Gastrocnemius medialis (tissue), 4 donors: ENCODE measurements around the gene RAD51B. TPM values are rescaled to one million over a fixed set of nuclear protein-coding genes. Genes with fewer than 3 reads are reported as not detected.

Experiments
- ATAC-seq, 2 donors: fragments of 150-250 bp; one replicate each; pipeline ENCODE4 v1.9.1; 2016
- DNase-seq, 2 donors: peaks; one replicate each; pipeline ENCODE4 v3.0.0-alpha.2; 2019
- H3K27ac ChIP-seq, 4 donors: fragments of 200-600 bp; sonication (generic); 1 replicate in 1 of 4; 2 replicates in 3 of 4; pipeline ENCODE4 v1.5.1; 2016 to 2018; ENCODE audit warnings: mild to moderate bottlenecking in 2 of 4, moderate library complexity in 1 of 4
- H3K27me3 ChIP-seq, 3 donors: fragments of 200-600 bp; sonication (generic) in 2 of 3; 1 replicate in 1 of 3; 2 replicates in 2 of 3; pipeline versions ENCODE4 v1.5.1 to v1.6.0; 2016 to 2019; ENCODE audit warnings: mild to moderate bottlenecking in 1 of 3, moderate library complexity in 1 of 3
- H3K36me3 ChIP-seq, 2 donors: fragments of 200-600 bp; sonication (generic) in 1 of 2; one replicate each; pipeline ENCODE4 v1.5.1; 2017 to 2018
- H3K4me1 ChIP-seq, 2 donors: fragments of 200-600 bp; sonication (generic) in 1 of 2; one replicate each; pipeline ENCODE4 v1.5.1; 2016 to 2017; ENCODE audit warnings: mild to moderate bottlenecking in 2 of 2
- H3K4me3 ChIP-seq, 4 donors: fragments of 200-600 bp; sonication (generic) in 3 of 4; 1 replicate in 1 of 4; 2 replicates in 3 of 4; pipeline ENCODE4 v1.5.1; 2016 to 2019; ENCODE audit warnings: mild to moderate bottlenecking in 2 of 4
- H3K9me3 ChIP-seq, 3 donors: fragments of 200-600 bp; sonication (generic) in 2 of 3; 1 replicate in 1 of 3; 2 replicates in 2 of 3; pipeline ENCODE4 v1.5.1; 2016 to 2019
- CTCF ChIP-seq, 5 experiments: fragments of 450-650 bp in 3 of 5; fragments of 200-600 bp in 2 of 5; sonication (generic) in 2 of 5; IDR thresholded peaks in 4 of 5; conservative IDR thresholded peaks in 1 of 5; 1 replicate in 4 of 5; 2 replicates in 1 of 5; pipeline ENCODE4 v1.5.1; 2016 to 2019; ENCODE audit warnings: antibody characterized with exemption in 5 of 5, mild to moderate bottlenecking in 3 of 5, moderate library complexity in 3 of 5
- POLR2A ChIP-seq, 2 donors: fragments of 450-650 bp; IDR thresholded peaks; one replicate each; pipeline ENCODE4 v1.6.1; 2017; ENCODE audit warnings: antibody characterized with exemption in 2 of 2, mild to moderate bottlenecking in 2 of 2, moderate library complexity in 2 of 2
- in situ Hi-C, 4 donors: fragments of 200-750 bp; cut with MboI; loops; one replicate each; pipeline versions ENCODE4 v1.15.0 to v1.8.0; 2017; ENCODE audit warnings: low sequenced_read_pairs in 4 of 4
- intact Hi-C: fragments of 100-400 bp; cut with DNase I; formaldehyde crosslinking; loops from one replicate; pipeline ENCODE4 v1.15.1; 2023; ENCODE audit warnings: low total_unique reads
- total RNA-seq, 4 donors: library from RNA; depleted of rRNA; stranded (reverse); fragments of >200 nt; gene quantifications; one replicate each; pipeline versions ENCODE4 v1.1.0 to v1.2.3, GENCODE V29; 2016

The RAD51B gene
- total RNA-seq, 4 donors from 2014 or later = 1.6 to 3.3 (median 2.4) TPM

GRCh38 chr14:68687746-68688145 lies 868.2 kb downstream of the RAD51B start:
- H3K27me3 ChIP-seq = no peaks in the 10 kb centered on the region
- H3K4me3 ChIP-seq = no peak overlapping the region
- H3K9me3 ChIP-seq = no peaks in the 10 kb centered on the region
- peaks cover 13 to 17% of the 10 kb centered on the region in 2 donors for H3K4me1 ChIP-seq
- DNase-seq (no peak), ATAC-seq (no peak)
- in situ Hi-C loops = no loop called here
- H3K27ac ChIP-seq = no peak overlapping the region
- intact Hi-C loops = no loop called here
- no peaks in the 10 kb centered on the region for H3K36me3 ChIP-seq
- TF ChIP-seq CTCF (IDR thresholded peaks at IDR 0.05 in 4 of 5, conservative IDR thresholded peaks at IDR 0.05 in 1 of 5) = no peak

- H3K4me1 ChIP-seq = peaks cover 7 to 11% of the 10 kb centered on the region in 2 donors
- intact Hi-C loops = no loop called here
- in situ Hi-C loops = no loop called here
- no peaks in the 10 kb centered on the region for H3K27me3 ChIP-seq
- DNase-seq (no peak), ATAC-seq (no peak)
- H3K36me3 ChIP-seq = no peaks in the 10 kb centered on the region
- H3K27ac ChIP-seq = no peak overlapping the region
- no peaks in the 10 kb centered on the region for H3K9me3 ChIP-seq
- no peak overlapping the region for H3K4me3 ChIP-seq
- TF ChIP-seq CTCF (IDR thresholded peaks at IDR 0.05 in 4 of 5, conservative IDR thresholded peaks at IDR 0.05 in 1 of 5) (no peak), POLR2A (IDR thresholded peaks at IDR 0.05) (no peak)
Measured at GRCh38 chr14:68688872-68689371, 869.3 kb downstream of the RAD51B start.

GRCh38 chr14:68689511-68689910 lies 869.9 kb downstream of the RAD51B start:
- Histone ChIP-seq H3K4me1 (peaks cover 2 to 8% of the 10 kb centered on the region in 2 donors), H3K36me3 (no peaks in the 10 kb centered on the region), H3K27ac (no peak overlapping the region), H3K27me3 (no peaks in the 10 kb centered on the region), H3K4me3 (no peak overlapping the region), H3K9me3 (no peaks in the 10 kb centered on the region)
- no peak for DNase-seq
- in situ Hi-C loops = no loop called here
- no peak for TF ChIP-seq POLR2A (IDR thresholded peaks at IDR 0.05)
- TF ChIP-seq CTCF (IDR thresholded peaks at IDR 0.05 in 4 of 5, conservative IDR thresholded peaks at IDR 0.05 in 1 of 5) = no peak
- no peak for ATAC-seq
- intact Hi-C loops = no loop called here

GRCh38 chr14:68690089-68690958 lies 870.7 kb downstream of the RAD51B start:
- Histone ChIP-seq H3K4me1 (peaks cover 0 to 6% of the 10 kb centered on the region in 2 donors), H3K36me3 (no peaks in the 10 kb centered on the region), H3K27ac (no peak overlapping the region), H3K9me3 (no peaks in the 10 kb centered on the region), H3K4me3 (no peak overlapping the region), H3K27me3 (no peaks in the 10 kb centered on the region)
- intact Hi-C loops (no loop called here), in situ Hi-C loops (no loop called here)
- ATAC-seq (no peak), DNase-seq (no peak)
- TF ChIP-seq POLR2A (IDR thresholded peaks at IDR 0.05) (no peak), CTCF (IDR thresholded peaks at IDR 0.05 in 4 of 5, conservative IDR thresholded peaks at IDR 0.05 in 1 of 5) (no peak)
